Left ventricle myocardium inferior (tissue), 1 donor: ENCODE measurements around the gene LAMP5. TPM values are rescaled to one million over a fixed set of nuclear protein-coding genes. Genes with fewer than 3 reads are reported as not detected.

ENCODE experiments used
- DNase-seq: peaks from one replicate; pipeline ENCODE4 v3.0.0-alpha.2; 2020
- H3K27ac ChIP-seq: fragments of 200-600 bp; replicated peaks from 2 replicates; pipeline ENCODE4 v1.8.0; 2021
- H3K27me3 ChIP-seq: fragments of 200-600 bp; 2 replicates; pipeline ENCODE4 v1.8.0; 2021; ENCODE audit warnings: low read depth
- H3K36me3 ChIP-seq: fragments of 200-600 bp; 2 replicates; pipeline ENCODE4 v1.8.0; 2021
- H3K4me1 ChIP-seq: fragments of 200-600 bp; 2 replicates; pipeline ENCODE4 v1.8.0; 2021
- H3K4me3 ChIP-seq: fragments of 200-600 bp; 2 replicates; pipeline ENCODE4 v1.8.0; 2021; ENCODE audit warnings: mild to moderate bottlenecking, moderate library complexity
- H3K9me3 ChIP-seq: fragments of 200-600 bp; replicated peaks from 2 replicates; pipeline ENCODE4 v1.8.0; 2021
- CTCF ChIP-seq: fragments of 200-600 bp; IDR thresholded peaks from 2 replicates; pipeline ENCODE4 v1.8.0; 2021; ENCODE audit warnings: antibody characterized with exemption, mild to moderate bottlenecking, borderline replicate concordance
- intact Hi-C: fragments of 100-400 bp; cut with micrococcal nuclease; formaldehyde crosslinking; loops from one replicate; pipeline ENCODE4 v1.11.0; 2022
- total RNA-seq: library from RNA; stranded (reverse); fragmentation: NEBNext Ultra II Directional; extraction: Animal tissue kit (Norgen Biotek cat#: 25700); gene quantifications from one replicate; pipeline ENCODE4 v1.2.1, GENCODE V29; 2021
- donor health status: DM: no; HTN: yes; CAD: no; lungs with severe emphysema.

LAMP5 gene
- total RNA-seq, 1 donor from 2014 or later = not detected

- no peak for TF ChIP-seq CTCF
- Histone ChIP-seq H3K4me3 (no peak overlapping the region), H3K27ac (no peak overlapping the region), H3K27me3 (peaks cover 86% of the 10 kb centered on the region), H3K9me3 (no peaks in the 10 kb centered on the region), H3K4me1 (no peaks in the 10 kb centered on the region), H3K36me3 (no peaks in the 10 kb centered on the region)
- no peak for DNase-seq
- intact Hi-C loops = no loop called here
Observed at GRCh38 chr20:9574181-9574580, 59.8 kb downstream of the LAMP5 start.

GRCh38 chr20:9574776-9575175, 60.4 kb downstream of the LAMP5 start:
- Histone ChIP-seq H3K36me3 (no peaks in the 10 kb centered on the region), H3K4me1 (no peaks in the 10 kb centered on the region), H3K27ac (no peak overlapping the region), H3K27me3 (peaks cover 80% of the 10 kb centered on the region), H3K4me3 (no peak overlapping the region), H3K9me3 (no peaks in the 10 kb centered on the region)
- no peak for TF ChIP-seq CTCF
- DNase-seq = no peak
- intact Hi-C loops = no loop called here

- Histone ChIP-seq H3K27ac (no peak overlapping the region), H3K4me1 (no peaks in the 10 kb centered on the region), H3K36me3 (no peaks in the 10 kb centered on the region), H3K9me3 (no peaks in the 10 kb centered on the region), H3K4me3 (no peak overlapping the region), H3K27me3 (peaks cover 69% of the 10 kb centered on the region)
- intact Hi-C loops = no loop called here
- no peak for DNase-seq
- no peak for TF ChIP-seq CTCF
Observed at GRCh38 chr20:9575836-9576235, 61.4 kb downstream of the LAMP5 start.

GRCh38 chr20:9576695-9577094, 62.3 kb downstream of the LAMP5 start:
- peaks cover 60% of the 10 kb centered on the region for H3K27me3 ChIP-seq
- H3K4me1 ChIP-seq = no peaks in the 10 kb centered on the region
- no peaks in the 10 kb centered on the region for H3K9me3 ChIP-seq
- intact Hi-C loops = no loop called here
- DNase-seq = no peak
- no peaks in the 10 kb centered on the region for H3K36me3 ChIP-seq
- H3K4me3 ChIP-seq = no peak overlapping the region
- H3K27ac ChIP-seq = no peak overlapping the region
- TF ChIP-seq CTCF = no peak

GRCh38 chr20:9577397-9577796, 63.0 kb downstream of the LAMP5 start:
- no peak overlapping the region for H3K27ac ChIP-seq
- DNase-seq = no peak
- H3K4me3 ChIP-seq = no peak overlapping the region
- no peaks in the 10 kb centered on the region for H3K4me1 ChIP-seq
- intact Hi-C loops = no loop called here
- H3K9me3 ChIP-seq = no peaks in the 10 kb centered on the region
- H3K36me3 ChIP-seq = no peaks in the 10 kb centered on the region
- peaks cover 53% of the 10 kb centered on the region for H3K27me3 ChIP-seq
- no peak for TF ChIP-seq CTCF

GRCh38 chr20:9578594-9578993, 64.2 kb downstream of the LAMP5 start:
- H3K9me3 ChIP-seq = no peaks in the 10 kb centered on the region
- DNase-seq = no peak
- H3K4me1 ChIP-seq = no peaks in the 10 kb centered on the region
- peaks cover 41% of the 10 kb centered on the region for H3K27me3 ChIP-seq
- no peak for TF ChIP-seq CTCF
- intact Hi-C loops = no loop called here
- no peak overlapping the region for H3K27ac ChIP-seq
- H3K4me3 ChIP-seq = no peak overlapping the region
- H3K36me3 ChIP-seq = no peaks in the 10 kb centered on the region
